Uterine smooth muscle cell (primary cell): ENCODE measurements around the gene MS4A13. TPM values are rescaled to one million over a fixed set of nuclear protein-coding genes. Genes with fewer than 3 reads are reported as not detected.

Source experiments
- total RNA-seq: library from RNA; depleted of rRNA; stranded (reverse); fragments of >200 nt; gene quantifications from 2 replicates; pipeline ENCODE4 v1.2.3, GENCODE V29; 2014

MS4A13 gene, protein sequence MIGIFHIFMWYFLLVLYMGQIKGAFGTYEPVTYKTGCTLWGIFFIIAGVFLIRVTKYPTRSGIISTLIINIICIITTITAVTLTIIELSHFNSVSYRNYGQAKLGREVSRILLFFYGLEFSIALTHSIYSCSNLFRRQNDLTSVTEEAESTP
- not detected in 2 replicates for total RNA-seq

DNA sequence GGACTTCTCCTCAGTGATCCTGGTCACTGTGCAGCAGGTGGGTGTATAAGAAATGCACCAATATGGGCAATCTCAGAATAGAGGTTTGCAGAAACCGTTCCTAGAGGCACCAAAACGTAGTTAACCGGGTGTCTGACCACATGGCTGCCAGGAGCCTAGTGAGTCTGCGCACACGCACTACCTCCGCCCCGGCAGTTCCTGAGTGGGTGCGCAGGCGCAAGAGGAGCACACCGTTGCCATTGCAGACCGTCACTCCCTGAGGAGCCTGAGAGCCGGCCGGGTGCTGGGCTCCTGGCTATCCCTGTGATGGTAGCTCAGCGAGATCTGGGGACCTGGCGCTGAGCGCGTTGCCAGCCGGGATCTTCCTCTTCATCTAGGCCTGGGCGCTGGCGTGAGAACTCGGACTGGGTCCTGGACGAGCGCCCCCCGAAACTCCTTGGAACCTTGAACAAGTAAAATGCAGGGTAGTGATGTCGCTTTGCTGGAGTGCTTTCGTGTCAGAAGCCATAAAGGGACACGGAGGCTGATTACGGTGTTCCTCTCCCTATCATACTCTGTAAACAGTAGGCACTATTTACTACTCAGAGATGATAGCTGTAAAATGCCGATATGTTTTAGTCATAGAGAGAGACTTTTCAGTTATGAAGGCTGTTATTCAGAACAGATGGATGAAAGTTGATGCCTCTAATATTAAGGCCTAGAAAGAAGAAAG lies at the start of gene MS4A13:
Gene MS4A13, plus strand, starts transcription at position 249 of the 712 bp plus-strand sequence. CDS start 2,692 bp downstream, outside the sequence.

DNA sequence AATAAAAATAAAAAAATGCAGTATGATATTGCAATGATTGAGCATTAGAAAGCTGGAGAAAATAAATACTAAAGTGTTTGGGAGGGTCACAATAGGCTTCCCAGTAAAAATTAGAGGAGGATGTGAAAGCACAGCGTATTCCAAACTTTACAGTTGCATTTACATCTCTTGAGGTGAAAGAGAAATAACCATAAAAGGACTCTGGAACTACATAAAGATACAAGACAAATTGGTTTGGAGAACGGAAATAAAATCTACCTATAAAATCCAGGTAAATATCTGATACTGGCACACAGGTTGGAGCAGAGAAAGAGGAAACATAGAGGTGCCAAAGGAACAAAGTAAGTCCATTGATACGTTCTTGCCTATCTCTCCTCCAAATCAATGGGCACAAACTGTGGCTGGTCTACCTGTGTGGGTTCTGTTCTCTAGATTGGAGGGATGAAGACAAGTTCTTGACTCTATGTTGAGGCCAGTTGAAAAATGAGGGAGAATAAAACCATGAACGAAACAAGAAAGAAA lies 22.6 kb upstream of the MS4A13 start, which contains the start of gene MS4A12:
Gene MS4A12, plus strand, starts transcription at position 291 of the 522 bp plus-strand sequence. CDS start 4,541 bp downstream, outside the sequence.

Other genes with a start within 250 kb of the MS4A13 start
- gene MS4A4A, start 234.7 kb upstream of the MS4A13 start, total RNA-seq, result not detected in 2 replicates
- gene MS4A6E, start 188.1 kb upstream of the MS4A13 start, total RNA-seq, result not detected in 2 replicates
- gene MS4A7, start 136.9 kb upstream of the MS4A13 start, total RNA-seq, result not detected in 2 replicates
- not detected in 2 replicates for gene MS4A14, start 118.9 kb upstream of the MS4A13 start, total RNA-seq
- not detected in 2 replicates for gene MS4A5, start 85.8 kb upstream of the MS4A13 start, total RNA-seq
- gene MS4A1, start 59.5 kb upstream of the MS4A13 start, total RNA-seq, result not detected in 2 replicates
- not detected in 2 replicates for gene MS4A12, start 22.6 kb upstream of the MS4A13 start, total RNA-seq
- gene MS4A8, start 184.2 kb downstream of the MS4A13 start, total RNA-seq, result not detected in 2 replicates
- not detected in 2 replicates for gene MS4A18, start 209.3 kb downstream of the MS4A13 start, total RNA-seq
- gene MS4A15, start 241.5 kb downstream of the MS4A13 start, total RNA-seq, result not detected in 2 replicates